Activated T-cell treated with anti-CD3 and anti-CD28 coated beads for 48 hours (primary cell): ENCODE results near the gene LRRC15.

Source experiments
- DNase-seq: peaks from one replicate; pipeline ENCODE4 v3.0.0-alpha.2; 2020; ENCODE audit warnings: low read depth

The LRRC15 gene

DNA sequence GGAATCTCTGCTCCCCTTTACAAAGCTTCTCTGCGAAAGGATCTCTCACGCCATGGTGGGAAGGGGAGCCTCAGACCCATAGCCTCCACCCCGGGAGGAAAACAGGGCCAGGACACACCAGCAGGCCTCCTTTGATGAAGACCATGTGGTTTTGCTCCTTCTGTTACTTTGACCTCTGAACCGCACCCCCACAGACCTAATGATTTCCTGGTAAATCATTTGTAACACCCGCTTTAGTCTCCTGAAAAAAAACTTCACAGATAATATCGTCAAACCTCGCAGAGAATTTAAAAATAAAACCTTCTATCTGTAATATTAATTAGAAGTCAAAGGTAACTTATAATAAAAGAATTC lies 36.7 kb downstream of the LRRC15 start:
- no peak for DNase-seq

DNA sequence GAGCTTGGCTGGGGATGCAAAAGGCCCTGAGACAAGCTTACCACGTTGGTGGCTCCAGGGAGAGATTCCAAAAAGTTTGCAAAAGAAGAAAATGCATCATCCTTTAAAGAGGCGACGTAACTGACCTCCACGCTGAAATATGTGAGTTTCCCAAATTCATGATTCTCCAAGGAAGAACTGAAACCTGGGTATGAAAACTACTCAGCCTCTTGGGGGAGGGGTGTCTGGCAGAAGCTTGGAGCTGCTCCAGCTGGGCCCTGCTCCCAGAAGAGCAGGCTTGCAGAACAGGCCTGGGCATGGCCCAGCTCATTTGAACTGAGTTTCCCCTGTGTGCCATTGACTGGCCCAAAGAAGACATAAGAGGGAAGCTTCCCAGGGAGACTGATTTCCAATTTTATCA lies 39.0 kb downstream of the LRRC15 start:
- DNase-seq = no peak

DNA sequence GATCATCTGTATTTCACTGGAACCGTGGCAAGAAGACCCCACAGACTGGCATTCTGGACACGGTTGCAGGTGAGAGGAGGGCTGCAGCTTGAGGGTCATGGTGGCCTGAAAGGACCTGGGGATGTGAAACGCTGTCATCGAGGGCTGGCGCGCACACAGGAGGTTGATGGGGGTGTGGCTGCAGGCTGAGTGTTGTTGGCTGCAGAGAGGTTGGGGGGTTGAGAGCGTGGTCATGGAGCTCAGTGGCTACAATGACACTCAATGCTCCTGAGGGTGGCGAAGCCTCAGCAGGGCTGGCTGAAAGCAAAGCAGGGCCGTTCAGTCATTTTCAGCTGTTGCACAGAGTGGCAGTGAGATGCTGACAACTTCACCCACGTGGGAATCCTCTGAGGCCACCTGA lies 39.4 kb downstream of the LRRC15 start:
- no peak for DNase-seq

DNA sequence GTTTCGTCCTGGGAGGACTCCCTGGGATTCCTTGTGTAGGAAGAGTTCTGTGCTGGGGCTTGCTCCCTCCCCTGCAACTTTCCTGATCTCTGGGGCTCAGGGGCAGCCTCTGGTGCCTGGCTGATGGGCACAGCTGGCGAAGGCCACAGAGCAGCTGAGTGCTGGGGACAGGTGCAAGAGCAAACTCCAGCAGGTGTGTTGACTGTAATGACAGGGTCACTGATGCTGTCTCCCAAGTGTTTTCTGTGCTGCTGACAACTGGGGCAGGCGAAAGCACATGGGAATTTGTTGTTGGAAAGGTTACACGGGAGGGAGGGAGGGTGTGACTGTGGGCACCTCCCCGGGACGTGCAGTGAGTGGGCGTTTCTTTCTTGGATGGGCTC lies 40.0 kb downstream of the LRRC15 start:
- no peak for DNase-seq

DNA sequence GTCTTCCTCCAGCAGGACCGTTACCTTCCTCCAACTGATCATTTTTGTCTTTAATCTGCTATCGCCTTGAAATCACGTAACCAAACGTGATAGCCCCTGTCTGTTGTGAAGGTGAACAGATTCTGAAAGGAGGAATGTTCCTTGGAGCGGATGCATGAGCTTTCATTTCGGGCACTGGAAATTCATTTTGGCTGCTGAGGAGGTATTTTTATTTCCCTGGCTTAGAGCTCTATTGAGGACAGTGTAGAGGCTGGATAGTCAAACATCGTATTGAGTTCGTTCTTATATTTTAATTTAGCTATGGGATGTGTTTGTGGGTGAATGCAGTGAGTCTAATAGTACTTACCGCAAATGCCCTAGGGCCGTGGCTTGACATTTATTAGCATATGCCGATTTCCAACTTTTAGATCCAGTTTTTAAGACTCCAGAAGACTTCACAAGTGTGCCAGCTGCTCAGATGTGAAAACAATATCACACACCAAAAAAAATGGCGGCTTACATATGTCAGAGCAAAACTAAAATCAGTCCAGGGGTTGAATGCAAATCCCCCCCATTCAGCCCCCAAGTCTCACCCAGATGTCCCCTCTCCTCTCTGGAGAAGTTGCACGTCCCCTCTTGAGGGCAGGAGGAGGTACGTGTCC lies 40.5 kb downstream of the LRRC15 start:
- DNase-seq = no peak

DNA sequence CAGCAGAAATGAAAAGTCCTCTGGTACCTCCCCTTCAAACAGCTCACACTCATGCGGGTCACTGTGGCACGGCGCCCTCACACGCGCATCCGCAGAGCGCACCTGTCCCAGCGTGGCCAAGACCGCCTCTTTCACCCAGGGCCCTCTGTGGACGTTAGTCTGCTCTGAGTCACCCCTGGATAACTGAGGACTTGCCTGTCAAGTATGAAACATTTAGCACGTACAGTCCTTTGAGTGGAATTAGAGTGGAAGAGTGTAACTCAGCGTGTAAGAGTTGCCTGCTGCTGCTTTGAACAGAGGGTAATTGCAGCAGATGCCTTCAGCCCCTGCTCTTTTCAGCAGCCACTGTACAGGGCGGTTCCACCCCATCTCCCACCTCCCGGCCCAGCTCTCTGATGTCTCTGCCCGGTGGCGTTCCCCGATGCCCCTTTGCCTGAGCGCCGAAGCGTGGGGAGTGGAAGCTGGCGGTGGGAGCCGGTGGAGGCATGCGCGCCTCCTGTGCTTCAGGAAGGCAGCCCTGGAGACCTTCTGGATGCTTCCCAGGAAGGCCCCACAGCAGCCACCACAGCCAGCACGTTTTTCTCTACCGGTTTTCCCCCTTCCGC lies 41.4 kb downstream of the LRRC15 start:
- DNase-seq = no peak

DNA sequence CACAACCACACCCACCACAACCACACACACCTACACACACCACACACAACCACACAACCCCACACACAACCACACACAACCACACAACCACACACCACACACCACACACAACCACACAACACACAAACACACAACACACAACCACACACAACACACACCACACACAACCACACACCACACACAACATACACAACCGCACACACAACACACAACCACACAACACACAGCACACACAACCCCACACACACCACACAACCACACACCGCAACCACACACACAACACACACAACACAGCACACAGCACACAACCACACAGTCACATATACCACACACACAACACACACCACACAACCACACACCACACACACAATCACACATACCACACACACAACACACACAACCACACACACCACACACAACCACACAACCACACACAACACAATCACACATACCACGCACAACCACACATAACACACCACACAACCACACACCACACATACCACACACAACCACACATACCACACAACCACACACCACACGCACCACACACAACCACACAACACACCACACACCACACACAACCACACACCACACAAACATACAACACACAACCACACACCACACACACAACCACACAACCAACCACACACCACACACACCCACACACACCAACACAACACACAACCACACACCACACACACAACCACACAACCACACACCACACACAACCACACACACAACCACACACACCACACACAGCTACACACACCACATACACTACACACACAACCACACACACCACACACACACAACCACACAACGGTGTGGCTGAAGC lies 42.1 kb downstream of the LRRC15 start:
- no peak for DNase-seq

DNA sequence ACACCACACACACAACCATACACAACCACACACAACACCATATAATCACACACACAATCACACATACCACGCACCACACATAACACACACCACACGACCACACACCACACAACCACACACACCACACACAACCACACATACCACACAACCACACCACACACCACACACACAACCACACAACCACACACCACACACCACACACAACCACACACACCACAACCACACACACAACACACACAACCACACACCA lies 42.6 kb downstream of the LRRC15 start:
- no peak for DNase-seq

DNA sequence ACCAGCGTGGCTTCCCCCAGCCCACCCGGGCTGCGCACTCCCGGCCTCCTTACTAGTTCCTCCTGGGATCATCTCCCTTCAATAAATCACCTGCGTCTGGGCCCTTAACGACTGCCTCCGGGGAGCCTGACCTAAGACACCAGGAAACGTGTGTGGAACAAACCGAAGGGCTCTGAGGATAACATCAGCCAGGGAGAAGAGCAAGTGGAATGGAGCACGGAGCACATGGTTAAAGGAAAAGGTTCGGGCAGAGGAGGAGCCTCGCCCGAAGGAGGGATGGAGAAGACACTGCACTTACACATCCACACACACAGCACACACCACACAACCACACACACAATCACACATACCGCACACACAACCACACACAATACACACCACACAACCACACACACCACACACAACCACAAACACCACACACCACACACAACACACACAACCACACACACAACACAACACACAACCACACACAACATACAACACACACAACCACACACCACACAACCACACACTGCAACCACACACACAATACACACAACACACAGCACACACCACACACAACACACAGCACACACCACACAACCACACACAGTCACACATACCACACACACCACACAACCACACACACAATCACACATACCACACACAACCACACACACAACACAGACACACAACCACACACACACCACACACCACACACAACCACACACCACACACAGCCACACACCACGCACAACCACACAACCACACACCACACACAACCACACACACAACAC lies 43.2 kb downstream of the LRRC15 start:
- no peak for DNase-seq

DNA sequence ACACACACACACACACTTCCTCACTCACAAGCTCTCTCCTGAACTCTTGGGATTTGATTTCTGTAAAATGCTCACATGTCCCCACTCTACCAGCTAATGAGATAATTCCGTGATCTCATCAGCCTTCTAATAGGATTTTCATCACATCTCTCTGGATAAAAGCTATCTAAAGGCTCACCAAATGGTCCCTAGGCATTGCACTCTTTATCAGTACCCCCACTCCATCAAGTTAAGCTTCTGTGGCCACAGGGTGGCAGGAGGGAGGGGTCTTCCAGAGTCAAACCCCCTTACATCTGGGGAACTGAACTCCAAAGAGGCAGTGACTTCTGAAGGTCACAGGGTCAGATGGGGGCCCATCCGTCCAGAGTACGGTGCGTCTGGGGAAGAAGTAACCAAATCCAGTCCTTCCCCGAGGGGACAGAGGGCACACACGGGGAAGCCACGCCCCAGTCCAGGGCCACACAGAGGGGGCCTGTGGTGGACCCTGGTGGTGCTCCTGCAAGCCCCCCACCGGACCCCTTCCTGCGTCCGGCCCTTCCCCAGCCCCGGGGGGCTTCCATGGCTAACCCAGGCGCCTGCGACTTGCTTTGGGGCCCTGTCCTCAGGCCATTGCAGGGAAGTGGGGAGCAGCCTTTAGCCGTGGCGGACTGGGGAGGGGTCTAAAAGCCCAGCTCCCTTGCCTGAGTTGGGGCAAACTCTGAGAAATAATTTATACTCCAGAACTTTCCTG lies 44.0 kb downstream of the LRRC15 start:
- DNase-seq = no peak

DNA sequence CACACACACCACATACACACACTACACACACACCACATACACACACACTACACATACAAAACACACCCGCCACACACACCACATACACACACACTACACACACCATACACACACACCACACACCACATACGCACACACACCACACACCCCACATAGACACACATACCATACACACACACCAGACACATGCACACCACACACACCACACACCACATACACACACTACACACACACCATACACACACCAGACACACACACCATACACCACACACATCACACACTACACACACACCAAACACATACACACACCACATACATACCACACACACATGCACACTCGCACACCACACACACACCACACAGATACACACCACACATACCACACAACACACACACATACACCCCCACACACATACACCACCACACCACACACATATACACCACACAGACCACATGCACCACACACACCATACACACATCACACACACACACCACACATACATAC lies 44.7 kb downstream of the LRRC15 start:
- DNase-seq = no peak

DNA sequence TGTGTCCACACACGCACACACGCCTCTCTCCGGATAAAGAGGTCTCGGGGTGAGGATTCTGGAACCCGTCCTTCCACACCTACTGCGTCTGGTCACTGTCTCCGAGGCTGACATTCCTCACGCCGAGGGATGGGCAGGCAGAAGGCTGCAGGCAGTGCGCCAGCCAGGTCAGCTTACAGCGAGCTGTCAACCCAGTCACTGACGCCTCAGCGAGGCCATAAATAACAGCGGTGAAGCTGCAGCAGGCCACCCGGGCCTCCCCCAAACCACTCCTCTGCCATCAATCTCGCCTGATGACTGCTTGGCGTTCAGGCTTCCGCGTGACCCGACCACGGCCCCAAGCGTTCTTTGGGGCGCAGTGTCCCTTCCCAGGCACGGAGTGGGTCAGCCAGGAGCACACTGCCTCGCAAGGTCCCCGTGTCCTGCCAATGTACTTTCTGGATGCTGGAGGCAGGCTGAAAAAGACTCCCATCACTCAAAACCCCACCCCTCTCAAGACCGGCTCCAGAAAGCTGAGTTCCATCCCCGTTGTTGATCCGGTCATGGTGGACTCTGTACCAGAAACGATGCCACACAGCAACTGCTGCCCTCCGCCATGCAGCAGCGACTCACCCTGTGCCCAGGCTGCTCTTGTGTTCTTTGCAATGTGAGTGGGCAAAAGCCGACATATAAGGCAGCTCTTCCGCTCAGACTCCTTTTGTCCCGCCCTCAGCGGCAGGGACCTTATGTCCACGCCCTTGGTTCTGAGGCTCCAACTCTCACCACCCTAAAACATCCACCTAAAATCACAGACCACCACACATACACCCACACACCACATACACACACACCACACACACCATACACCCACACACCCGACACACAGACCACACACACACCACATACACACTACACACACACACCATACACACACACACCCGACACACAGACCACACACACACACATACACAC lies 45.5 kb downstream of the LRRC15 start:
- DNase-seq = no peak

DNA sequence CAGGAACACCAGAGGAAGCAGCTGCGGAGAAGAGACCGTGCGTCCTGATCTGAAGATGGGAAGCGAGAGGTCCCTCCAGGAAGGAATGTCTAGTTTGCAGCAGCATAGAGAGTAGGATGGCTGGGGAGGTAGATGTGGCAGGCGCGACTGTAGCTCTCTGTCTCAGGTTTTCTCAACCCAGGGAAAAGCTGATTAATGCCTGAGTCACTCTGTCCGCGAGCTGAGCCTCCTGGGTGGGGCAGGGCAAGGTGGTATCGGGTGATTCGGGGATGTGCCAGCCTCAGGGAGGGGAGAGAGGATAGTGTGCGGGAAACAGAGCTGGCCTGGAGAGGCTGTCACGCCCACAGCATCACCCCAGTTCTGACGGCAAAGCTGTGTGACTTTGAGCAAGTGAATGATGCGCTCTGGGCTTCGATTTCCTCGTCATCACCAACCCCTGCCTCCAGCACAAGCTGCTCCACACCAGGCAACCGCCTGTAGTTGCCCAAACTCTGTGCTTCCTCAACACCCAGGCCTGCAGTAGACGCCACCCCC lies 46.8 kb downstream of the LRRC15 start:
- DNase-seq = peak; percentile 32

DNA sequence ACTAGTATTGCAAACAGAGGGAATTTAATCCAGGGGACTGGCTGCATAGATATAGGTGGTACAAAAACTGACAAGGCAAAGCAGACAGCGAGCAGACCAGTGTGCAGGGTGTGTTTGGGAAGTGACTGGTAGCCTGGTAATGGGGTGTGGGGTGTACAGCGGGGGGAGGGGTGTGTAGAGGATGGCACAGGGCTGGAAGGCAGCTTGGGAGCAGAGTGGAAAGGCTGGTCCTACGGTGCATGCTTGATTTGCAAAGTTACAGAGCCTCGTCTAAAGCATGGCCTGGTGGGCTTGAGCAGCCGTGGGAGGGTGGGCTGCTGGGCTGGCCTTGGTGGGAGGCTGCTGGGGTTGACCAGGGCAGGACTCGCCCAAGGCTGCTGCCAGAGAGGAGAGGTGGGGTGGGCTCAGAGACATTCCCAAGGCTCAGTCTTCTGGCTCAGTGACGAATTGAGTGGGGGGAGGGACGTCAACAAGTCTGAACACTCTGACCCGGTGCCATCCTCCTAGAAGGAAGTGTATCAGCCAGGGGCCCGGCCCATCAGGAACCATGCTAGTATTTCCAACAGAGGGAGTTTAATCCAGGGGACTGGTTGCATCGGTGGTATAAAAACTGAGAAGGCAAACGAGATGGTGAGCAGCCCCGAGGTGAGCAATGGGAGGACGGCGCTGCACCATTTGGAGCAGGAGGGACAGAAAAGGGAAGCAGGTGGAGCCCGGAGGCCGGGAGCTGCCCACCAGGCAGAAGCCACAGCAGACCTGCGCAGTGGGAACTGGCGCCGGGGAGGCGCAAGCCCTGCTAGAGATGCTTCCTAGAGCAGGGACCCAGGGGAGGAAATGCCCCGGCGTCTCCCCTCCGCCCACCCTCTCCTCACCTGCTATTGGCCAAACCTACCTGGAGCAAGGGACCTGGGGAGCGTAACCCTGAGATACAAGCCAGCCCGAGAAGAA lies 47.6 kb downstream of the LRRC15 start:
- DNase-seq = no peak

DNA sequence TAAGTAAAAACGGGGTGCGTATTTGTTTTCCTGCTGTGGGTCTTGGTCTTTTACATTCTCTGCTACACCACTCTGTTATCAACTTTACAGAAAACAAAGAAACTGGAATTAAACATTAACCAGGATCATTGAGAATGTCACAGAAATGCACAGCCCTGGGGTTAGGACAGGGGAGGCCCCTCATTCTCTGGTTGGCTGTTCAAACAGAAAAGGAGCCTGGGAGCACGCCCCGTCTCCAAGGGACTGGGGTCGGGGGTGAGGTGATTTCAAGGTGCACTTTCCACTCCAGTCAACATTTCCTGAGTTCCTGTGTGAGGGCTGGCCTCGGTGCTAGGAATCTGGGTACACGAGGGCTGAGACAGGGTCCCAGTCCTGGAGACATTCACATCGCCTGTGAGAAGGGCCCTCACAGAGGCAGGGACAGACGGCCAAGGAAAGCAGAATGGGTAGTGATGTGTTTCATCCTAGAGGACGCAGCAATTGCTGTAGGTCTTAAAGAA lies 48.7 kb downstream of the LRRC15 start:
- DNase-seq = no peak

DNA sequence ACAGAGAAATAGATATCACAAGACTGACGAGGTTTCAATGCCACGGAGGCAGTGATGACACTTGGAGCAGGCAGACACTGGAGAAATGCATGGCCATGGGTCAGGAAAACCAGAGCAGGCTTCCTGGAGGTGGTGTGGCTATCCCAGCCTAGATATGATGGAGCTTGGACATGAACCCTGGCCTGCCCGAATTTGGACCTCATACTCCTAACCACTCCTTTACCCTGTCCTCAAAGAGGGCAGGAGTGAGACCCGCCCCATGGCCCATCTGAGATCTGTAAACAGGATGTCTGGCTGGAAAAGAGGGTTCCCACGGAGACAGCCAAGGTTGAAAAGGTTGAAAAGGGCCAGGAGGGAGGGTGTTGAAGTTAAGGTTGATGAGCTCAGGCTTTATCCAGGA lies 49.4 kb downstream of the LRRC15 start:
- no peak for DNase-seq

DNA sequence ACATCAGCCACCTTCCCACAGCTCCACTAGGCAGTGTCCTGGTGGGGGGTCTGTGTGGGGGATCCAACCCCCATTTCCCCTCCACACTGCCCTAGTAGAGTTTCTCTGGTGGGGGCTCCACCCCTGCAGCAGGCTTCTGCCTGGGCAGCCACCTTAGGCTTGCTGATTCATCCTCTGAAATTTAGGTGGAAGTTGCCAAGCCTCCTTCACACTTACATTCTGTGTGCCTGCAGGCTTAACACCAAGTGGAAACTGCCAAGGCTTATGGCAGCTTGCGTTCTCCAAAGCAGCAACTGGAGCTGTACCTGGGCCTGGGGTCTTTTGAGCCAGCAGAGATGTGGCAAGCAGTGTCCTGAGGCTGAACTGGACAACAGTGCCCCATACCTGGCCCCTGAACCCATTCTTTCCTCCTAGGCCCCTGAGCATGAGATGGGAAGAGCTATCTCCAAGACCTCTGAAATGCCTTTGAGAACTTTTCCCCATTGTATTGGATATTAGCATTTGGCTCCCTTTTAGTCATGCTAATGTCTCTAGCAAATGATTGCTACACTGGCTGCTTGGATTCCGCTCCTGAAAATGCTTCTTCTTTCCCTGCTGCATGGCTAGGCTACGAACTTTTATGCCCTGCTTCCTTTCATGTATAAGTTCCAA lies 50.9 kb downstream of the LRRC15 start:
- DNase-seq = no peak

DNA sequence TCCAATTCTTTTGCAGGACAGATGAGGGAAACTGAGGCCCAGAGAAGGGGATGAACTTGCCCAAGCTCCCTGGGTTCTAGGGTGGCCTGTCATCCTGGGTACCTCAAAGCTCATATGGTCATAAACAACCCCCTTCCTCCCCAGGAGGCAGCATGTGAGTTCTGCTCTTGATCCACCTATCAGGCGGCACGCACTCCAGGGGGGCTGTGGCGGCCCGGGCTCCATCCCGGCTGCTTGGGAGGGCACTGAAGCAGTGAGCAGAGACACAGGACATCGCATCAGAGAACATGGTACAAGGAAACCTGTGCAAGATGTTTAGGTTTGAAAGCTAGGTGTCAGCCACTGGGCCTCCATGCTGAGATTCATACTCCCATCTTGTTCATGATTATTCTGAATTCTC lies 52.6 kb downstream of the LRRC15 start:
- DNase-seq = no peak

DNA sequence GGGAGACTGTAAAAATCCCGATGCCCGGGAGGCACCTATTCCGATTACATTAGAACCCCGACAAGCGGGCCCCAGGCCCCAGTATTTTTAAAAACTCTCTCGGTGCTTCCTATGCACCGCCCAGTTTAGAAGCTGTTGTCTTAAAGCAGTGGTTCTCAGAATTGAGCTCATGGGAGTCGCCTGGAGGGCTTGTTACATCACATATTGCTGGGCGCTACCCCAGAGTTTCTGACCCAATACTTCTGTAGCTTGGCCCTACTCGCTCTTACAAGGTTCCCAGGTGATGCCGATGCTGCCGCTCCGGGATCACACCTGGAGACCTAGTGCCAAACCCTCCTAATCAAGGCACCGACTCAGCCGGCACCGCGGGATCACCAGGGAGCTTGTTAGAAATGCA lies 53.6 kb downstream of the LRRC15 start:
- no peak for DNase-seq
